H9 (cell line): ENCODE measurements around the gene CDC25B. TPM values are rescaled to one million over a fixed set of nuclear protein-coding genes. Genes with fewer than 3 reads are reported as not detected.

Experiments used
- DNase-seq: peaks from one replicate; pipeline ENCODE4 v3.0.0-alpha.2; 2017
- H2AFZ ChIP-seq: one replicate; pipeline ENCODE4 v1.6.1; 2013; ENCODE audit warnings: mild to moderate bottlenecking, low read length, control low read depth, moderate library complexity
- H2AK5ac ChIP-seq: 2 replicates; pipeline ENCODE4 v1.6.1; 2013; ENCODE audit warnings: low read length, control low read depth, mixed read lengths; ENCODE audit not compliant: insufficient read length
- H2BK120ac ChIP-seq: one replicate; pipeline ENCODE4 v1.6.1; 2013; ENCODE audit warnings: low read depth, mild to moderate bottlenecking, low read length, control low read depth, inconsistent platforms; ENCODE audit not compliant: poor library complexity, severe bottlenecking
- H2BK12ac ChIP-seq: 2 replicates; pipeline ENCODE4 v1.6.1; 2013; ENCODE audit warnings: low read length, control low read depth, mixed read lengths, low read depth; ENCODE audit not compliant: insufficient read length
- H2BK15ac ChIP-seq: 2 replicates; pipeline ENCODE4 v1.6.1; 2013; ENCODE audit warnings: low read depth, low read length, control low read depth
- H2BK20ac ChIP-seq: one replicate; pipeline ENCODE4 v1.6.1; 2013; ENCODE audit warnings: low read depth, mild to moderate bottlenecking, low read length, control low read depth, inconsistent platforms; ENCODE audit not compliant: poor library complexity, severe bottlenecking
- H2BK5ac ChIP-seq: 2 replicates; pipeline ENCODE4 v1.6.1; 2013; ENCODE audit warnings: low read length, control low read depth, mixed read lengths; ENCODE audit not compliant: insufficient read length
- H3K14ac ChIP-seq: 2 replicates; pipeline ENCODE4 v1.6.1; 2013; ENCODE audit warnings: low read length, control low read depth; ENCODE audit not compliant: insufficient read depth
- H3K18ac ChIP-seq: 2 replicates; pipeline ENCODE4 v1.6.1; 2013; ENCODE audit warnings: low read depth, mild to moderate bottlenecking, mixed read lengths, low read length, control low read depth; ENCODE audit not compliant: insufficient read length
- H3K23ac ChIP-seq: 2 replicates; pipeline ENCODE4 v1.6.1; 2013; ENCODE audit warnings: low read length, control low read depth, mixed read lengths, low read depth; ENCODE audit not compliant: insufficient read length
- H3K23me2 ChIP-seq: 2 replicates; pipeline ENCODE4 v1.6.1; 2013; ENCODE audit warnings: low read depth, mild to moderate bottlenecking, mixed read lengths, low read length, control low read depth; ENCODE audit not compliant: insufficient read length, poor library complexity, severe bottlenecking
- H3K27ac ChIP-seq: 2 replicates; pipeline ENCODE4 v1.5.1; 2013; ENCODE audit warnings: low read length, control low read depth, mixed read lengths, low read depth; ENCODE audit not compliant: insufficient read length
- H3K27me3 ChIP-seq: 2 replicates; pipeline ENCODE4 v1.6.1; 2013; ENCODE audit warnings: low read length, control low read depth, inconsistent platforms; ENCODE audit not compliant: insufficient read depth
- H3K4ac ChIP-seq: 2 replicates; pipeline ENCODE4 v1.6.1; 2013; ENCODE audit warnings: low read depth, mild to moderate bottlenecking, control low read depth, inconsistent platforms, low read length, moderate library complexity
- H3K4me1 ChIP-seq: 2 replicates; pipeline ENCODE4 v1.6.1; 2013; ENCODE audit warnings: low read length, control low read depth, inconsistent platforms; ENCODE audit not compliant: insufficient read depth
- H3K4me2 ChIP-seq: 2 replicates; pipeline ENCODE4 v1.6.1; 2013; ENCODE audit warnings: low read length, control low read depth, mixed read lengths; ENCODE audit not compliant: insufficient read length, insufficient read depth
- H3K56ac ChIP-seq: 2 replicates; pipeline ENCODE4 v1.6.1; 2013; ENCODE audit warnings: low read depth, mild to moderate bottlenecking, mixed read lengths, low read length, control low read depth; ENCODE audit not compliant: insufficient read length
- H3K79me1 ChIP-seq: 2 replicates; pipeline ENCODE4 v1.6.1; 2013; ENCODE audit warnings: low read depth, mild to moderate bottlenecking, moderate library complexity, low read length, control low read depth, inconsistent platforms; ENCODE audit not compliant: insufficient read depth, poor library complexity, severe bottlenecking
- H3K79me2 ChIP-seq: 2 replicates; pipeline ENCODE4 v1.6.1; 2013; ENCODE audit warnings: low read length, control low read depth, inconsistent platforms; ENCODE audit not compliant: insufficient read depth
- H3K9ac ChIP-seq: 2 replicates; pipeline ENCODE4 v1.6.1; 2013; ENCODE audit warnings: low read length, control low read depth, mixed read lengths; ENCODE audit not compliant: insufficient read length; ENCODE audit errors: extremely low read depth
- H3K9me3 ChIP-seq: one replicate; pipeline ENCODE4 v1.6.1; 2013; ENCODE audit warnings: low read depth, low read length, inconsistent platforms; ENCODE audit not compliant: control insufficient read depth
- H3T11ph ChIP-seq: one replicate; pipeline ENCODE4 v1.6.1; 2013; ENCODE audit warnings: mild to moderate bottlenecking, low read length, control low read depth, inconsistent platforms
- H4K20me1 ChIP-seq: one replicate; pipeline ENCODE4 v1.6.1; 2013; ENCODE audit not compliant: control insufficient read depth, insufficient read length, insufficient read depth
- H4K5ac ChIP-seq: 2 replicates; pipeline ENCODE4 v1.6.1; 2013; ENCODE audit warnings: low read depth, mild to moderate bottlenecking, mixed read lengths, low read length, control low read depth; ENCODE audit not compliant: insufficient read length
- H4K8ac ChIP-seq: replicated peaks from 2 replicates; pipeline ENCODE4 v1.6.1; 2013; ENCODE audit warnings: low read length, control low read depth, mixed read lengths, low read depth; ENCODE audit not compliant: insufficient read length
- H4K91ac ChIP-seq: 2 replicates; pipeline ENCODE4 v1.6.1; 2013; ENCODE audit warnings: low read depth, mild to moderate bottlenecking, moderate library complexity, mixed read lengths, low read length, control low read depth; ENCODE audit not compliant: insufficient read length
- H3K27ac Mint-ChIP-seq, 3 experiments: 2 replicates in 2 of 3; 3 replicates in 1 of 3; pipeline ENCODE4 v1.8.0; 2020 to 2021; ENCODE audit warnings: mixed read lengths in 3 of 3, mild to moderate bottlenecking in 1 of 3, moderate library complexity in 1 of 3
- H3K27me3 Mint-ChIP-seq: 2 replicates; pipeline ENCODE4 v1.8.0; 2021; ENCODE audit warnings: low read depth, mild to moderate bottlenecking, moderate library complexity, mixed read lengths
- H3K36me3 Mint-ChIP-seq, 3 experiments: 2 replicates in 2 of 3; 3 replicates in 1 of 3; pipeline ENCODE4 v1.8.0; 2020 to 2021; ENCODE audit warnings: low read depth in 3 of 3, mixed read lengths in 3 of 3; ENCODE audit not compliant: insufficient read depth in 1 of 3
- H3K4me1 Mint-ChIP-seq, 2 experiments: 2 replicates each; pipeline ENCODE4 v1.8.0; 2020; ENCODE audit warnings: mixed read lengths in 2 of 2
- H3K4me3 Mint-ChIP-seq, 2 experiments: 2 replicates in 1 of 2; 3 replicates in 1 of 2; pipeline ENCODE4 v1.8.0; 2020 to 2021; ENCODE audit warnings: mild to moderate bottlenecking in 2 of 2, mixed read lengths in 2 of 2, moderate library complexity in 1 of 2
- H3K9me3 Mint-ChIP-seq, 2 experiments: 2 replicates in 1 of 2; 3 replicates in 1 of 2; pipeline ENCODE4 v1.8.0; 2020; ENCODE audit warnings: mild to moderate bottlenecking in 2 of 2, mixed read lengths in 2 of 2, moderate library complexity in 1 of 2
- WGBS: extraction: QIAGEN DNeasy Blood & Tissue Kit; methylation state at CpG from one replicate; pipeline ENCODE4 v1.1.7; 2013; ENCODE audit warnings: missing lambda C conversion rate, low lambda C conversion rate, mixed read lengths; ENCODE audit not compliant: insufficient read length; ENCODE audit errors: extremely low coverage; 5-methylcytosine and 5-hydroxymethylcytosine counted together
- total RNA-seq: library from RNA; stranded (reverse); gene quantifications from 2 replicates; pipeline ENCODE4 v1.2.1, GENCODE V29; 2021
- TF ChIP-seq, protein P1 (sequence below): fragments of 200-600 bp; sonication (generic); conservative IDR thresholded peaks from 3 replicates; pipeline ENCODE4 v1.8.0; 2021; ENCODE audit warnings: antibody characterized with exemption, mild to moderate bottlenecking

Gene CDC25B
- total RNA-seq, 1 experiment from 2014 or later = 24.0 TPM

DNA sequence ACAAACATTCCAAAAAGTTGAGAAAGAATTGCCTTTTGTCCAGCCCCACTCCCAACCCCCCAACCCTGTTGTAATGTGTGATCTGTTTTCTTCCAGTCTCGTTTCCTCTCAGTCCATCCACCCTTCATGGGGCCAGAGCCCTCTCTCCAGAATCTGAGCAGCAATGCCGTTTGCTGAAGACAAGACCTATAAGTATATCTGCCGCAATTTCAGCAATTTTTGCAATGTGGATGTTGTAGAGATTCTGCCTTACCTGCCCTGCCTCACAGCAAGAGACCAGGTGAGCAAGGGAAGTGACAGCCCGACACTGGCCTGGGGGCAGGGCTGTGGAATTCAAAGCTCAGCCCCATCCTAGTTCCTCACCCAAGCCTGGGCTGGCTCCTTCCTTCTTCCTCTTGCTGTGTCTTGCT is 58.4 kb downstream of the CDC25B start:
- H2BK12ac ChIP-seq = no peak overlapping the region
- no peak overlapping the region for H3K18ac ChIP-seq
- H3K27me3 ChIP-seq = no peaks in the 10 kb centered on the region
- TF ChIP-seq, protein P1, sequence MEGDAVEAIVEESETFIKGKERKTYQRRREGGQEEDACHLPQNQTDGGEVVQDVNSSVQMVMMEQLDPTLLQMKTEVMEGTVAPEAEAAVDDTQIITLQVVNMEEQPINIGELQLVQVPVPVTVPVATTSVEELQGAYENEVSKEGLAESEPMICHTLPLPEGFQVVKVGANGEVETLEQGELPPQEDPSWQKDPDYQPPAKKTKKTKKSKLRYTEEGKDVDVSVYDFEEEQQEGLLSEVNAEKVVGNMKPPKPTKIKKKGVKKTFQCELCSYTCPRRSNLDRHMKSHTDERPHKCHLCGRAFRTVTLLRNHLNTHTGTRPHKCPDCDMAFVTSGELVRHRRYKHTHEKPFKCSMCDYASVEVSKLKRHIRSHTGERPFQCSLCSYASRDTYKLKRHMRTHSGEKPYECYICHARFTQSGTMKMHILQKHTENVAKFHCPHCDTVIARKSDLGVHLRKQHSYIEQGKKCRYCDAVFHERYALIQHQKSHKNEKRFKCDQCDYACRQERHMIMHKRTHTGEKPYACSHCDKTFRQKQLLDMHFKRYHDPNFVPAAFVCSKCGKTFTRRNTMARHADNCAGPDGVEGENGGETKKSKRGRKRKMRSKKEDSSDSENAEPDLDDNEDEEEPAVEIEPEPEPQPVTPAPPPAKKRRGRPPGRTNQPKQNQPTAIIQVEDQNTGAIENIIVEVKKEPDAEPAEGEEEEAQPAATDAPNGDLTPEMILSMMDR = no peak
- no peak overlapping the region for H3K4me2 ChIP-seq
- H3K9me3 ChIP-seq = no peaks in the 10 kb centered on the region
- no peak overlapping the region for H3K56ac ChIP-seq
- H2BK15ac ChIP-seq = no peak overlapping the region
- H3K9ac ChIP-seq = no peak overlapping the region
- H3K4ac ChIP-seq = no peak overlapping the region
- H3K79me2 ChIP-seq = no peaks in the 10 kb centered on the region
- H2AFZ ChIP-seq = no peak overlapping the region
- H3T11ph ChIP-seq = no peak overlapping the region
- no peak overlapping the region for H2BK120ac ChIP-seq
- no peak overlapping the region for H4K91ac ChIP-seq
- no CpG with 5 or more reads among the region's 4 CpGs for WGBS
- Mint-ChIP-seq H3K4me3 (no peak overlapping the region; a peak in 1 of 5 replicates), H3K4me1 (peaks cover 0 to 2% of the 10 kb centered on the region in 2 experiments; a peak in 1 of 4 replicates), H3K27me3 (peaks cover 2% of the 10 kb centered on the region; the same call in 1 of the 2 replicates), H3K27ac (no peak overlapping the region), H3K36me3 (peaks cover 14 to 40% (median 38%) of the 10 kb centered on the region in 3 experiments; a peak in 6 of 7 replicates), H3K9me3 (no peaks in the 10 kb centered on the region)
- no peak overlapping the region for H3K23ac ChIP-seq
- no peaks in the 10 kb centered on the region for H3K4me1 ChIP-seq
- no peak overlapping the region for H3K27ac ChIP-seq
- H2AK5ac ChIP-seq = no peak overlapping the region
- no peak overlapping the region for H3K14ac ChIP-seq
- H3K23me2 ChIP-seq = no peaks in the 10 kb centered on the region
- no peak overlapping the region for H2BK5ac ChIP-seq
- no peaks in the 10 kb centered on the region for H4K20me1 ChIP-seq
- no peak for DNase-seq
- H3K79me1 ChIP-seq = no peaks in the 10 kb centered on the region
- no peak overlapping the region for H4K5ac ChIP-seq
- no peak overlapping the region for H4K8ac ChIP-seq
- no peak overlapping the region for H2BK20ac ChIP-seq

Other genes with a start within 250 kb of the CDC25B start
- gene GFRA4, start 132.9 kb upstream of the CDC25B start, total RNA-seq = not detected in 2 replicates
- gene ADAM33, start 114.3 kb upstream of the CDC25B start, total RNA-seq = 4.0 and 4.4 TPM in 2 replicates
- not detected in 2 replicates for gene SIGLEC1, start 83.7 kb upstream of the CDC25B start, total RNA-seq
- 2.7 and 2.9 TPM in 2 replicates for gene HSPA12B, start 63.6 kb upstream of the CDC25B start, total RNA-seq
- 79.2 and 80.9 TPM in 2 replicates for gene ADISSP, start 28.6 kb upstream of the CDC25B start, total RNA-seq
- gene SPEF1, start 14.9 kb upstream of the CDC25B start, total RNA-seq = 0.22 and 0.24 TPM in 2 replicates
- 63.1 and 64.0 TPM in 2 replicates for gene CENPB, start 9.6 kb upstream of the CDC25B start, total RNA-seq
- 3.9 and 4.1 TPM in 2 replicates for gene AP5S1, start 24.2 kb downstream of the CDC25B start, total RNA-seq
- gene MAVS, start 50.5 kb downstream of the CDC25B start, total RNA-seq = 24.2 and 24.3 TPM in 2 replicates
- 61.0 and 65.4 TPM in 2 replicates for gene PANK2, start 93.1 kb downstream of the CDC25B start, total RNA-seq
- gene RNF24, start 219.2 kb downstream of the CDC25B start, total RNA-seq = 19.2 and 20.4 TPM in 2 replicates